MM.1S (cell line): ENCODE data around the gene GRIK1.

Experiments used
- DNase-seq: peaks from one replicate; pipeline ENCODE4 v3.0.0-alpha.2; 2015
- H2AFZ ChIP-seq: fragments of 300-600 bp; sonication (generic); 2 replicates; pipeline ENCODE4 v1.6.0; 2016; ENCODE audit warnings: antibody characterized with exemption, low read length
- H3F3A ChIP-seq: fragments of 300-600 bp; sonication (generic); 2 replicates; pipeline ENCODE4 v1.6.1; 2016; ENCODE audit warnings: mild to moderate bottlenecking, antibody characterized with exemption, low read length, moderate library complexity, mixed read lengths; ENCODE audit not compliant: insufficient read depth
- H3K27ac ChIP-seq: fragments of 300-600 bp; sonication (generic); 2 replicates; pipeline ENCODE4 v1.5.1; 2016; ENCODE audit warnings: mild to moderate bottlenecking, low read length
- H3K27me3 ChIP-seq: fragments of 300-600 bp; sonication (generic); replicated peaks from 2 replicates; pipeline ENCODE4 v1.6.0; 2016; ENCODE audit warnings: low read length; ENCODE audit not compliant: insufficient read depth
- H3K36me3 ChIP-seq: fragments of 300-600 bp; sonication (generic); replicated peaks from 2 replicates; pipeline ENCODE4 v1.6.1; 2016; ENCODE audit warnings: mild to moderate bottlenecking, low read length, mixed read lengths; ENCODE audit not compliant: insufficient read depth
- H3K4me1 ChIP-seq: fragments of 300-600 bp; sonication (generic); 2 replicates; pipeline ENCODE4 v1.6.1; 2016; ENCODE audit warnings: low read length, mixed read lengths
- H3K4me2 ChIP-seq: fragments of 300-600 bp; sonication (generic); 2 replicates; pipeline ENCODE4 v1.6.0; 2016; ENCODE audit warnings: low read depth, low read length
- H3K4me3 ChIP-seq: fragments of 300-600 bp; sonication (generic); 2 replicates; pipeline ENCODE4 v1.5.1; 2016; ENCODE audit warnings: low read length, mixed read lengths
- H3K79me2 ChIP-seq: fragments of 300-600 bp; sonication (generic); 2 replicates; pipeline ENCODE4 v1.6.1; 2016; ENCODE audit warnings: mixed run types, low read length, mixed read lengths
- H3K9ac ChIP-seq: fragments of 300-600 bp; sonication (generic); 2 replicates; pipeline ENCODE4 v1.6.1; 2016; ENCODE audit warnings: low read length, mixed read lengths
- H3K9me2 ChIP-seq: fragments of 300-600 bp; sonication (generic); replicated peaks from 2 replicates; pipeline ENCODE4 v1.6.1; 2016; ENCODE audit warnings: mild to moderate bottlenecking, low read length, mixed read lengths; ENCODE audit not compliant: insufficient read depth
- H3K9me3 ChIP-seq: fragments of 300-600 bp; sonication (generic); replicated peaks from 2 replicates; pipeline ENCODE4 v1.6.1; 2016; ENCODE audit warnings: mild to moderate bottlenecking, low read length, mixed read lengths; ENCODE audit not compliant: insufficient read depth
- H4K20me1 ChIP-seq: fragments of 300-600 bp; sonication (generic); 2 replicates; pipeline ENCODE4 v1.6.1; 2016; ENCODE audit warnings: mild to moderate bottlenecking, low read length, moderate library complexity, mixed read lengths; ENCODE audit not compliant: insufficient read depth
- EZH2 ChIP-seq: fragments of 300-600 bp; sonication (generic); optimal IDR thresholded peaks from 2 replicates; pipeline ENCODE3; 2017; ENCODE audit warnings: low read depth, mild to moderate bottlenecking, antibody characterized with exemption, low read length, mixed read lengths
- EZH2phosphoT487 ChIP-seq: fragments of 300-600 bp; sonication (generic); IDR thresholded peaks from 2 replicates; pipeline ENCODE4 v1.6.1; 2018; ENCODE audit warnings: antibody characterized with exemption, low read length
- TF ChIP-seq, protein P1 (sequence below): fragments of 300-600 bp; sonication (generic); IDR thresholded peaks from 2 replicates; pipeline ENCODE4 v1.5.1; 2016; ENCODE audit warnings: antibody characterized with exemption, low read length, mixed read lengths

The GRIK1 gene

DNA sequence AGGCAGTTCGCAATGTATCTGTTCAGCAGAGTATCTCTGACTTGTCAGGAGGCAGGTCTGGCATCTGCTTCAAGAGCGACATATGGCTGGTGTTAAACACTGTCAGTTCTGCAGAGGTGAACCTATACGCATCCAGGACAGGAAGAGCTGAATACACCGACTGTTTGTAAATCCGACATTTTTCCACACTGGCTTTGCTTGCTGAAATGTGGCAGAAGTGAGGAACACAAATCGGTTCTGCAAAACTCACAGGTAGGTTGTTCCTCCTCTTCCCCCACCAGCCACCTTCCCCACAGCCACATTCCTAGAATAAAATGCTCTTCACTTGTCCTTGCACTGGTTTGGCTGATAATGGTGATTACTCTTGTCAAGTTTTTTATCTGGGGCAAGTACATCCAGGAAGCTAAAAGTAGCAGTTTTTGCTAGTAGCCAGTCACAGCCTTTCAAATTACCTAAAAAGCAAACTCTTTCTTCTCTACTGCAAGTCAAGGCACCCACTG is 289.2 kb downstream of the GRIK1 start:
- Histone ChIP-seq H3K36me3 (no peaks in the 10 kb centered on the region), H3K4me1 (no peaks in the 10 kb centered on the region), H2AFZ (no peak overlapping the region), H3K27me3 (no peaks in the 10 kb centered on the region), H4K20me1 (no peaks in the 10 kb centered on the region), H3K4me2 (no peak overlapping the region), H3K4me3 (no peak overlapping the region), H3K9me3 (no peaks in the 10 kb centered on the region), H3F3A (no peaks in the 10 kb centered on the region), H3K9me2 (no peaks in the 10 kb centered on the region), H3K79me2 (no peaks in the 10 kb centered on the region), H3K27ac (no peak overlapping the region), H3K9ac (no peak overlapping the region)
- DNase-seq, result no peak
- no peak for TF ChIP-seq EZH2
- no peak for TF ChIP-seq EZH2phosphoT487
- TF ChIP-seq, protein P1, sequence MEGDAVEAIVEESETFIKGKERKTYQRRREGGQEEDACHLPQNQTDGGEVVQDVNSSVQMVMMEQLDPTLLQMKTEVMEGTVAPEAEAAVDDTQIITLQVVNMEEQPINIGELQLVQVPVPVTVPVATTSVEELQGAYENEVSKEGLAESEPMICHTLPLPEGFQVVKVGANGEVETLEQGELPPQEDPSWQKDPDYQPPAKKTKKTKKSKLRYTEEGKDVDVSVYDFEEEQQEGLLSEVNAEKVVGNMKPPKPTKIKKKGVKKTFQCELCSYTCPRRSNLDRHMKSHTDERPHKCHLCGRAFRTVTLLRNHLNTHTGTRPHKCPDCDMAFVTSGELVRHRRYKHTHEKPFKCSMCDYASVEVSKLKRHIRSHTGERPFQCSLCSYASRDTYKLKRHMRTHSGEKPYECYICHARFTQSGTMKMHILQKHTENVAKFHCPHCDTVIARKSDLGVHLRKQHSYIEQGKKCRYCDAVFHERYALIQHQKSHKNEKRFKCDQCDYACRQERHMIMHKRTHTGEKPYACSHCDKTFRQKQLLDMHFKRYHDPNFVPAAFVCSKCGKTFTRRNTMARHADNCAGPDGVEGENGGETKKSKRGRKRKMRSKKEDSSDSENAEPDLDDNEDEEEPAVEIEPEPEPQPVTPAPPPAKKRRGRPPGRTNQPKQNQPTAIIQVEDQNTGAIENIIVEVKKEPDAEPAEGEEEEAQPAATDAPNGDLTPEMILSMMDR, result no peak

DNA sequence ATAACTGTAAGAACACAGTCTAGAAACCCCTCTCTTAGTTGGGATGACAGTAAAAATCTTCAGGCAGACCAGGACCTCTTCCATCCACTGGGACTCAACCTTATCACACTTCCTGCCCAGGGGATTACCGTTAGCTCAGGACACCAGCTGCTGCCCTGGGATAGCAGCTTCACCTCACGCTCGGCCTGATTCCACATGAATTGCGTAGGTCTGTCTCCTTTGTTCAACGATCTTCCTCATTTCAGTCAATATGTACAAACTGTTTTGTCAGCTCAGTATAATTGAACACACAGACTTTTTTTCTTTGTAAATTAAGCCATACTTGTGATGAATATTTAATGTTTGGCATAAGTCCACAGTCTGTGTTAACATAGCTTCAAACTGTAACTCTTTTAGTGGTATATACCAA is 290.4 kb downstream of the GRIK1 start:
- Histone ChIP-seq H3K4me2 (no peak overlapping the region), H3F3A (no peaks in the 10 kb centered on the region), H3K9ac (no peak overlapping the region), H3K27ac (no peak overlapping the region), H3K4me3 (no peak overlapping the region), H3K27me3 (no peaks in the 10 kb centered on the region), H3K36me3 (no peaks in the 10 kb centered on the region), H4K20me1 (no peaks in the 10 kb centered on the region), H3K4me1 (no peaks in the 10 kb centered on the region), H3K79me2 (no peaks in the 10 kb centered on the region), H2AFZ (no peak overlapping the region), H3K9me3 (no peaks in the 10 kb centered on the region), H3K9me2 (no peaks in the 10 kb centered on the region)
- TF ChIP-seq EZH2phosphoT487, result no peak
- TF ChIP-seq, protein P1, result no peak
- TF ChIP-seq EZH2, result no peak
- DNase-seq, result no peak

DNA sequence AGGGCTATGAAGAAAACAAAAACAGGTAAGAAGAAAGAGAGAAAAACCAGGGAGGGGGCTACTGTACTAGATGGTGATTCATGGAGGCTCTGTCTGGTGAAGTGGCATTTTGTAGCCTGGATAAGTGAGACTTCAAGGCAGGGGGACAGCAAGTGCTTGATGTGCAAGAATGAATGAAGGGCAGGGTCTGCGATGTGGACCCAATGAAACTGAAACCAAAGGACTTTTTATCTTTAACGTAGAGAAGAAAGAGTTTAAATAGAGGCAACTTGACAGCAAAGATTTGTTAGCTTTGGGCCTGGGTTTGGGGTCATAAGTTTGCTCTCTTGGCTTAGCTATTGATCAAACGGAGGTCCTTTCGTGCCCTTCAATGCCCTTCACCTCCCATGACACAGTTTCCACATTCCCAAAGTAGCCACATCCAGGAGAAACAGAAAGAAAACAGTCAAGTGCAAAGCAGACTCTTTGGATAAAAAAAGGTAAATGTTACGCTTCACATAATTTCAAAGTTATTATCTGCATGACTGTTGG is 291.0 kb downstream of the GRIK1 start:
- no peak overlapping the region for H3K4me2 ChIP-seq
- H3K79me2 ChIP-seq, result no peaks in the 10 kb centered on the region
- H2AFZ ChIP-seq, result no peak overlapping the region
- H3K9me2 ChIP-seq, result no peaks in the 10 kb centered on the region
- H3F3A ChIP-seq, result no peaks in the 10 kb centered on the region
- no peaks in the 10 kb centered on the region for H4K20me1 ChIP-seq
- no peak overlapping the region for H3K27ac ChIP-seq
- no peaks in the 10 kb centered on the region for H3K27me3 ChIP-seq
- no peak overlapping the region for H3K9ac ChIP-seq
- no peaks in the 10 kb centered on the region for H3K4me1 ChIP-seq
- no peaks in the 10 kb centered on the region for H3K36me3 ChIP-seq
- H3K9me3 ChIP-seq, result no peaks in the 10 kb centered on the region
- DNase-seq, result no peak
- H3K4me3 ChIP-seq, result no peak overlapping the region
- TF ChIP-seq, protein P1, result no peak
- no peak for TF ChIP-seq EZH2phosphoT487
- TF ChIP-seq EZH2, result no peak
